HT-29 (cell line): Measurements from ENCODE around the gene CCDC194. TPM values are rescaled to one million over a fixed set of nuclear protein-coding genes. Genes with fewer than 3 reads are reported as not detected.

Experiments
- DNase-seq: peaks from one replicate; pipeline ENCODE4 v3.0.0-alpha.2; 2015; ENCODE audit warnings: low spot score
- total RNA-seq: library from RNA; depleted of rRNA; stranded (reverse); fragments of >200 nt; shearing (Covaris generic); gene quantifications from 2 replicates; pipeline ENCODE4 v1.2.3, GENCODE V29; 2014; rRNA removed

Gene CCDC194
- total RNA-seq: 0.81 and 1.6 TPM in 2 replicates

GRCh38 chr19:17393914-17394313 is at the start of gene CCDC194:
Gene CCDC194, minus strand, starts transcription at chr19:17394196. Its CDS starts 38 bp downstream, at chr19:17394158.
- no peak for DNase-seq

- no peak for DNase-seq
Observed at GRCh38 chr19:17441241-17442021, 47.4 kb upstream of the CCDC194 start.

GRCh38 chr19:17436874-17437267 is 42.9 kb upstream of the CCDC194 start:
- DNase-seq: no peak

GRCh38 chr19:17436094-17436873 is 42.3 kb upstream of the CCDC194 start:
- DNase-seq: no peak

- DNase-seq: no peak
Observed at GRCh38 chr19:17435218-17435617, 41.2 kb upstream of the CCDC194 start.

GRCh38 chr19:17431417-17431816 is 37.4 kb upstream of the CCDC194 start:
- no peak for DNase-seq

- no peak for DNase-seq
Observed at GRCh38 chr19:17429641-17430113, 35.7 kb upstream of the CCDC194 start.

- DNase-seq: peak; percentile 22
Observed at GRCh38 chr19:17424743-17425365, 30.9 kb upstream of the CCDC194 start.

- DNase-seq: no peak
Observed at GRCh38 chr19:17423429-17424208, 29.6 kb upstream of the CCDC194 start.

GRCh38 chr19:17421942-17422341 is 27.9 kb upstream of the CCDC194 start:
- no peak for DNase-seq

GRCh38 chr19:17420475-17420924 is 26.5 kb upstream of the CCDC194 start:
- peak; percentile 10 for DNase-seq

GRCh38 chr19:17419621-17420474 is 25.9 kb upstream of the CCDC194 start, which contains the start of gene MVB12A:
Gene MVB12A, plus strand, starts transcription at chr19:17420047. Its CDS starts 89 bp downstream, at chr19:17420136.
- DNase-seq: peak; percentile 90

GRCh38 chr19:17419154-17419620 is 25.2 kb upstream of the CCDC194 start:
- DNase-seq: no peak

GRCh38 chr19:17418710-17419109 is 24.7 kb upstream of the CCDC194 start:
- no peak for DNase-seq

GRCh38 chr19:17415121-17415520 is 21.1 kb upstream of the CCDC194 start:
- DNase-seq: no peak

- no peak for DNase-seq
Observed at GRCh38 chr19:17414097-17414496, 20.1 kb upstream of the CCDC194 start.

GRCh38 chr19:17411801-17412200 is 17.8 kb upstream of the CCDC194 start:
- no peak for DNase-seq

- DNase-seq: no peak
Observed at GRCh38 chr19:17409990-17410389, 16.0 kb upstream of the CCDC194 start.

GRCh38 chr19:17406887-17407196 is 12.8 kb upstream of the CCDC194 start:
- DNase-seq: no peak
